ENCODE results near the gene RBMS3.
"Not testable (repeated sequence)": the region's sequence is repeated elsewhere in the genome, so short reads cannot be mapped to it uniquely, and the experiment has no call there.

RBMS3 gene

GRCh38 chr3:29440413-29441305 is 159.8 kb downstream of the RBMS3 start:
- DNase-seq: no peak

GRCh38 chr3:29441422-29441821 is 160.6 kb downstream of the RBMS3 start:
- DNase-seq: no peak

GRCh38 chr3:29447946-29448627 is 167.2 kb downstream of the RBMS3 start:
- DNase-seq: no peak

- DNase-seq: no peak
Measured at GRCh38 chr3:29451920-29452319, 171.0 kb downstream of the RBMS3 start.

GRCh38 chr3:29452934-29453283 is 172.0 kb downstream of the RBMS3 start:
- no peak for DNase-seq

GRCh38 chr3:29453284-29454001 is 172.6 kb downstream of the RBMS3 start:
- DNase-seq: no peak

- no peak for DNase-seq
Measured at GRCh38 chr3:29454161-29454611, 173.3 kb downstream of the RBMS3 start.

GRCh38 chr3:29456901-29457300 is 176.0 kb downstream of the RBMS3 start:
- DNase-seq: no peak

GRCh38 chr3:29463304-29463703 is 182.4 kb downstream of the RBMS3 start:
- no peak for DNase-seq

GRCh38 chr3:29465836-29466235 is 185.0 kb downstream of the RBMS3 start:
- DNase-seq: no peak

GRCh38 chr3:29466442-29466841 is 185.6 kb downstream of the RBMS3 start:
- no peak for DNase-seq

- DNase-seq: no peak
Measured at GRCh38 chr3:29468187-29468586, 187.3 kb downstream of the RBMS3 start.

- not testable (repeated sequence) for DNase-seq
Measured at GRCh38 chr3:29473481-29474170, 192.8 kb downstream of the RBMS3 start.

- no peak for DNase-seq
Measured at GRCh38 chr3:29475305-29475840, 194.5 kb downstream of the RBMS3 start.

- DNase-seq: no peak
Measured at GRCh38 chr3:29475854-29476253, 195.0 kb downstream of the RBMS3 start.

GRCh38 chr3:29478611-29479010 is 197.7 kb downstream of the RBMS3 start:
- DNase-seq: no peak

- no peak for DNase-seq
Measured at GRCh38 chr3:29481249-29481648, 200.4 kb downstream of the RBMS3 start.

- DNase-seq: no peak
Measured at GRCh38 chr3:29481969-29482767, 201.3 kb downstream of the RBMS3 start.

GRCh38 chr3:29484633-29485032 is 203.8 kb downstream of the RBMS3 start:
- DNase-seq: no peak

GRCh38 chr3:29486096-29486495 is 205.2 kb downstream of the RBMS3 start:
- no peak for DNase-seq

- DNase-seq: no peak
Measured at GRCh38 chr3:29486917-29487316, 206.0 kb downstream of the RBMS3 start.

GRCh38 chr3:29488922-29489321 is 208.1 kb downstream of the RBMS3 start:
- no peak for DNase-seq

Data from stimulated activated CD4-positive, alpha-beta T cell treated with anti-CD3 and anti-CD28 coated beads, Interleukin-1b, Interleukin-23, amount 100 ng/mL, for 48 hours (primary cell).